HG02571 (cell line): ENCODE results near the gene C3orf20.
"Not testable (repeated sequence)": the region's sequence is repeated elsewhere in the genome, so short reads cannot be mapped to it uniquely, and the experiment has no call there.

Source experiments
- ATAC-seq: cut with Tn5 transposase; IDR thresholded peaks from one replicate; pipeline ENCODE4 v1.9.1; 2021; ENCODE audit warnings: mild to moderate bottlenecking, moderate library complexity; ENCODE audit not compliant: unreplicated experiment

Gene C3orf20

GRCh38 chr3:14793858-14794234 lies 118.9 kb downstream of the C3orf20 start:
- no peak for ATAC-seq

GRCh38 chr3:14794435-14794834 lies 119.5 kb downstream of the C3orf20 start:
- ATAC-seq, result no peak

GRCh38 chr3:14795996-14796395 lies 121.1 kb downstream of the C3orf20 start:
- ATAC-seq, result no peak

- ATAC-seq, result no peak
Measured at GRCh38 chr3:14796403-14797077, 121.6 kb downstream of the C3orf20 start.

GRCh38 chr3:14797731-14798130 lies 122.8 kb downstream of the C3orf20 start:
- no peak for ATAC-seq

GRCh38 chr3:14798231-14798630 lies 123.3 kb downstream of the C3orf20 start:
- ATAC-seq, result no peak

- ATAC-seq, result no peak
Measured at GRCh38 chr3:14799146-14799545, 124.2 kb downstream of the C3orf20 start.

GRCh38 chr3:14801031-14801430 lies 126.1 kb downstream of the C3orf20 start:
- no peak for ATAC-seq

- no peak for ATAC-seq
Measured at GRCh38 chr3:14801668-14802380, 126.9 kb downstream of the C3orf20 start.

- no peak for ATAC-seq
Measured at GRCh38 chr3:14802381-14802731, 127.4 kb downstream of the C3orf20 start.

GRCh38 chr3:14803101-14803980 lies 128.4 kb downstream of the C3orf20 start:
- ATAC-seq, result no peak

GRCh38 chr3:14803981-14804834 lies 129.3 kb downstream of the C3orf20 start:
- no peak for ATAC-seq

GRCh38 chr3:14804835-14805780 lies 130.2 kb downstream of the C3orf20 start:
- ATAC-seq, result no peak

GRCh38 chr3:14805961-14806537 lies 131.1 kb downstream of the C3orf20 start:
- no peak for ATAC-seq

- no peak for ATAC-seq
Measured at GRCh38 chr3:14806641-14807263, 131.8 kb downstream of the C3orf20 start.

GRCh38 chr3:14808025-14808424 lies 133.1 kb downstream of the C3orf20 start:
- ATAC-seq, result no peak

- no peak for ATAC-seq
Measured at GRCh38 chr3:14808502-14809266, 133.7 kb downstream of the C3orf20 start.

- not testable (repeated sequence) for ATAC-seq
Measured at GRCh38 chr3:14809611-14810010, 134.7 kb downstream of the C3orf20 start.
